Activated T-cell treated with anti-CD3 and anti-CD28 coated beads, Interleukin-2, amount 50 U/mL, for 72 hours (primary cell): ENCODE results near the gene POLR3E. TPM values are rescaled to one million over a fixed set of nuclear protein-coding genes. Genes with fewer than 3 reads are reported as not detected.
A peak's percentile ranks its signal among the peaks of the same experiment; 100 is the strongest.

Source experiments
- ATAC-seq, 2 donors: fragments of 150-1000 bp; cut with Tn5 transposase; replicated peaks in 1 of 2; 2 replicates each; pipeline ENCODE4 v1.10.0; 2021; ENCODE audit warnings: moderate library complexity in 2 of 2, mild to moderate bottlenecking in 1 of 2
- DNase-seq, 2 donors: peaks; one replicate each; pipeline ENCODE4 v3.0.0; 2021 to 2022; ENCODE audit warnings: mixed read lengths in 1 of 2
- H3K27ac Mint-ChIP-seq: one replicate; pipeline ENCODE4 v1.8.0; 2022; ENCODE audit warnings: mild to moderate bottlenecking, moderate library complexity, mixed read lengths
- H3K27me3 Mint-ChIP-seq: one replicate; pipeline ENCODE4 v1.8.0; 2022; ENCODE audit warnings: low read depth, mixed read lengths
- H3K36me3 Mint-ChIP-seq, 2 donors: one replicate each; pipeline ENCODE4 v1.8.0; 2022; ENCODE audit warnings: mixed read lengths in 2 of 2, mild to moderate bottlenecking in 1 of 2; ENCODE audit not compliant: insufficient read depth in 2 of 2
- H3K4me1 Mint-ChIP-seq: one replicate; pipeline ENCODE4 v1.8.0; 2022; ENCODE audit warnings: low read depth, mixed read lengths
- H3K4me3 Mint-ChIP-seq, 2 donors: one replicate each; pipeline ENCODE4 v1.8.0; 2022; ENCODE audit warnings: mild to moderate bottlenecking in 2 of 2, mixed read lengths in 2 of 2, moderate library complexity in 2 of 2
- H3K9me3 Mint-ChIP-seq, 2 donors: one replicate each; pipeline ENCODE4 v1.8.0; 2022; ENCODE audit warnings: mixed read lengths in 2 of 2
- total RNA-seq, 2 donors: library from RNA; stranded (reverse); gene quantifications; one replicate each; pipeline ENCODE4 v1.2.3, GENCODE V29; 2022

POLR3E gene
- total RNA-seq, 2 donors from 2014 or later: 57.5 to 59.5 TPM

DNA sequence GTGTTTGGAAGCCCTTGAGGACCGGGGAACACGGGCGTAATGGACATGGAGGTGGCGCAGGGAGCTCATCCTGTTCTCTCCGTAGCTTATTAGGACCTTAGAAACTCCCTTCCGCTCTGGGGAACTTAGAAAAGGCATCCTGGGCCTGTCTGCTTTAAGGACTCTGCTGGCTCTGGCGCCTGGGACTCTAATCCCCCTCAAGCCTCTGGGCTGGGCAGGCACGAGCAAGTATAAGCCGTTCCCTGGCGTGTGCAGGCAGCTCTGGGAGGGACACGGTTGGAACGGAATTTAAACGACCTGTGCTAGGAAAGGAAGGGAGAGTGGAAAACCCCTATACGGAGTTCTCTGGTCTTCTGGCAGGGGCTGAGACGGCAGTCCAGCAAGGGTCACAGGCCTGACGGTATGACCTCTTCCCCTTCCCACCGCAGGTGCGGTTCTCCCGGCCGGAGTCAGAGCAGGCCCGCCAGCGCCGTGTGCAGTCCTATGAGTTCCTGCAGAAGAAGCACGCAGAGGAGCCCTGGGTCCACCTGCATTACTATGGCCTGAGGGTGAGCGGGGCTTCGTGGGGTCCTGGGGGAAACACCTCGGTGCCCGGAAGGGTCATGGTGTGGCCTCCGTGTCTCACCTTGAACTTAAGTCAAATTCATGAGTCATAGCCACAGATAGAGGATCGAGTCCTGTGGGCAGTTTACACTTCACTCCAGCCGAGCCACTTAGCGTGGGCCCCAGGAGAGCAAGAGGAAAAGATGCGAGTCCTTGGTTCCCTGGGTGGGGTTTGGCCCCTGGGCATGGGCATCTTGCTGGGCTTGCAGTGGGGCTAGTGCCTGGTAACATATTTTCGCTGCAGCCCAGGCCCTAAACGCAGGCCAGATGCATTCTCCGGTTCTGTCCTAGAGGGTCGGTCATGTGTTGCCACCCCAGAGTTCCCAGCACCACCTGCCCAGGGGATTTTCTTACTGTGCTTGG, 17.7 kb downstream of the POLR3E start:
- no peaks in the 10 kb centered on the region for H3K9me3 Mint-ChIP-seq
- H3K4me1 Mint-ChIP-seq: no peaks in the 10 kb centered on the region
- ATAC-seq (no peak), DNase-seq (no peak)
- peaks cover 2 to 20% of the 10 kb centered on the region in 2 donors for H3K36me3 Mint-ChIP-seq
- no peak overlapping the region for H3K27ac Mint-ChIP-seq
- H3K4me3 Mint-ChIP-seq: no peak overlapping the region
- H3K27me3 Mint-ChIP-seq: no peaks in the 10 kb centered on the region

DNA sequence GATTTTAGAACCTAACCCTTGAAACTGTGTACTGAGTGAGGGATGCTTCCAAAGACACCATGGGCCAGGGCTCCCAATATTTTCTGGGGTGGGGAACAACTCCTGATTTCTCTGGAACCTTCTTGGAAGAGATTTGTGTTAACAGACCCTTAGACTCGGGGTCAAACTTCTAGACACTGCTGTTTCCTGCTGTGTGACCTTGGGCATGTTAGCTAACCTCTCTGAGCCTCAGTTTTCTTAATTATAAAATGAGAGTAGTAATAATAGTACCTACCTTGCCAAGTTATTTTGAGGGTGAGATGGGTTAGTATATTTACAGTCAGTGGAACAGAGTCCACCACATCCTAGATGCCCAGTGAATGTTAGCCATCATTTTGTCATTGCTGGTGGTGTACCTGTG, 18.8 kb downstream of the POLR3E start:
- peaks cover 2 to 20% of the 10 kb centered on the region in 2 donors for H3K36me3 Mint-ChIP-seq
- no peaks in the 10 kb centered on the region for H3K9me3 Mint-ChIP-seq
- no peaks in the 10 kb centered on the region for H3K4me1 Mint-ChIP-seq
- DNase-seq (no peak), ATAC-seq (no peak)
- no peak overlapping the region for H3K4me3 Mint-ChIP-seq
- no peaks in the 10 kb centered on the region for H3K27me3 Mint-ChIP-seq
- H3K27ac Mint-ChIP-seq: peak overlapping the region; percentile 42

DNA sequence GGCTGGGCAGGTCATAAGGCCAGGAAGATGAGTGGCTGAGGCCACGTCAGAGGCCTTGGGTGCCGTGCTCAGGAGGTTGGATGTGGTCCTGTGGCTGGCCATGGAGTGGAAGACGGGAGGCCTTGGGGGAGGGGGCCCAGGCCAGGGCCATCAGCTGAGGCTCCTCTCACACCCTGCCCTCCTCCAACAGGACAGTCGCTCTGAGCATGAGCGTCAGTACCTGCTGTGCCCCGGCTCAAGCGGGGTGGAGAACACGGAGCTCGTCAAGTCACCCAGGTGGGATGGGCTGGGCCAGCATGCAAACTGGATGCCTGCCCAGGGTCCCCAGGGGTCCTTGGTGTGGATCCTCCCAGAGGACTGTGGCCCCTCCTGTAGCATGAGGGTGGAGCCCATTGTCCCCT, 19.2 kb downstream of the POLR3E start:
- Mint-ChIP-seq H3K27me3 (no peaks in the 10 kb centered on the region), H3K36me3 (peaks cover 4 to 23% of the 10 kb centered on the region in 2 donors), H3K4me1 (no peaks in the 10 kb centered on the region), H3K9me3 (no peaks in the 10 kb centered on the region), H3K27ac (no peak overlapping the region), H3K4me3 (no peak overlapping the region)
- no peak for ATAC-seq
- no peak for DNase-seq

DNA sequence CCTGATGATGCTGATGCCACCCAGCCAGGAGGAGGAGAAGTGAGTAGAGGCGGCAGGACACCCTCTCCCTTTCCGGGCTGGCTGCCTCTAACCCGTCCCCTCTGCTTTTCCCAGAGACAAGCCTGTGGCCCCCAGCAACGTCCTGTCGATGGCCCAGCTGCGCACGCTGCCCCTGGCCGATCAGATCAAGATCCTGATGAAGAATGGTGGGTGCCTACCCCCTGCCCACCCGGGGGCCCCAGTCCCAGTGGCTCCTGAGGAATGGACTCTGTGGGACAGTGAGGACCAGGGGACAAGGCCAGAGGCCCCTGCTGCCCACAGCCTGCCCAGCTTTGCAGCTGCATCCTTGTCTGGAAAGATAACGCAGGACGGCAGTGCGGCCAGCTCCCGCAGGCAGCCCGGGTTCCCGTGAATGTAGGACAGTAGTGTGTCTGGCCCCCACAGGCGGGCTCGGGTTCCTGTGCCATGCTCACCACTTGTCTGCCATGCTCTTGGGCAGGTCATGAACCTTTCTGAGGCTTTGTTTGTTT, 19.9 kb downstream of the POLR3E start:
- Mint-ChIP-seq H3K27ac (no peak overlapping the region), H3K4me1 (no peaks in the 10 kb centered on the region), H3K27me3 (no peaks in the 10 kb centered on the region), H3K9me3 (no peaks in the 10 kb centered on the region), H3K4me3 (no peak overlapping the region), H3K36me3 (peaks cover 4 to 17% of the 10 kb centered on the region in 2 donors)
- no peak for DNase-seq
- no peak for ATAC-seq

DNA sequence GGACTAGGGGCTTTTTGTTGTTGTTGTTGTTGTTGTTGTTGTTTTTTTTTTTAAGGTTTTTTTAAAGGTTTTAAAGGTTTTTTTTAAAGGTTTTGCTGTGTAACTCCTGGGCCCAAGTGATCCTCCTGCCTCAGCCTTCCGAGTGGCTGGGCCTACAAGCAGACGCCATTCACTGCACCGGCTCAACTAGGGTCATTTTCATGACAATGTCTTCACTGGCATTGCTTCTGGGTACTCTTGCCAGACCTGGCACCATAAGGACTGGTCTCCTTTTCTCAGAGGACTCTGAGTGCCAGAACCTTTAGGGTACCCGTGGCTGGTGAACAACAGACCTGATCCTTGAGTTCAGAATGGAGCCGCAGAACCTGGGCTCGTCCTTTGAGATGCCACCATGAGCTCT, 20.4 kb downstream of the POLR3E start:
- Mint-ChIP-seq H3K36me3 (peaks cover 4 to 16% of the 10 kb centered on the region in 2 donors), H3K4me3 (no peak overlapping the region), H3K4me1 (no peaks in the 10 kb centered on the region), H3K27ac (peak overlapping the region; percentile 4), H3K9me3 (no peaks in the 10 kb centered on the region), H3K27me3 (no peaks in the 10 kb centered on the region)
- ATAC-seq (no peak), DNase-seq (no peak)

DNA sequence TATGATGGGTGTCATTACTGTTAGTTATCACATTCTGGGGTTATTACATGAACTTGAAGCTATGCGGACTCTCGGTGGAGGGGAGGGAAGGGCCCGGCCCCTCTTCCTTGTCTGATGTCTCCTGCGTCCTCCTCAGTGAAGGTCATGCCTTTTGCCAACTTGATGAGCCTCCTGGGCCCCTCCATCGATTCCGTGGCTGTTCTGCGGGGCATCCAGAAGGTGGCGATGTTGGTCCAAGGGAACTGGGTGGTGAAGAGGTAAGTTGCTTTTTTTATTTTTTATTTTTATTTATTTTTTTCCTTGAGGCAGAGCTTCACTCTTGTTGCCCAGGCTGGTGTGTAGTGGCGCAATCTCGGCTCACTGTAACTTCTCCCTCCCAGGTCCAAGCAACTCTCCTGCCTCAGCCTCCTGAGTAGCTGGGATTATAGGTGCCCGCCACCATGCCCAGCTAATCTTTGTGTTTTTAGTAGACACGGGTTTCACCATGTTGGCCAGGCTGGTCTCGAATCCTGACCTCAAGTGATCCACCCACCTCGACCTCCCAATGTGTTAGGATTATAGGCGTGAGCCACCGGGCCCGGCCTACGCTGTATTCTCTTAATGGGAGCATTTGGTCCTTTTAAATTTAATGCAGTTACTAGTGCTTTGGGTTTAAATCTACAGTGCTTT, 21.6 kb downstream of the POLR3E start:
- Mint-ChIP-seq H3K27me3 (no peaks in the 10 kb centered on the region), H3K27ac (no peak overlapping the region), H3K36me3 (peaks cover 2 to 14% of the 10 kb centered on the region in 2 donors), H3K4me1 (peaks cover 1% of the 10 kb centered on the region), H3K9me3 (no peaks in the 10 kb centered on the region), H3K4me3 (no peak overlapping the region)
- ATAC-seq (peak in 1 of 2 donors; percentile 30), DNase-seq (peak; percentile 70 to 73)

DNA sequence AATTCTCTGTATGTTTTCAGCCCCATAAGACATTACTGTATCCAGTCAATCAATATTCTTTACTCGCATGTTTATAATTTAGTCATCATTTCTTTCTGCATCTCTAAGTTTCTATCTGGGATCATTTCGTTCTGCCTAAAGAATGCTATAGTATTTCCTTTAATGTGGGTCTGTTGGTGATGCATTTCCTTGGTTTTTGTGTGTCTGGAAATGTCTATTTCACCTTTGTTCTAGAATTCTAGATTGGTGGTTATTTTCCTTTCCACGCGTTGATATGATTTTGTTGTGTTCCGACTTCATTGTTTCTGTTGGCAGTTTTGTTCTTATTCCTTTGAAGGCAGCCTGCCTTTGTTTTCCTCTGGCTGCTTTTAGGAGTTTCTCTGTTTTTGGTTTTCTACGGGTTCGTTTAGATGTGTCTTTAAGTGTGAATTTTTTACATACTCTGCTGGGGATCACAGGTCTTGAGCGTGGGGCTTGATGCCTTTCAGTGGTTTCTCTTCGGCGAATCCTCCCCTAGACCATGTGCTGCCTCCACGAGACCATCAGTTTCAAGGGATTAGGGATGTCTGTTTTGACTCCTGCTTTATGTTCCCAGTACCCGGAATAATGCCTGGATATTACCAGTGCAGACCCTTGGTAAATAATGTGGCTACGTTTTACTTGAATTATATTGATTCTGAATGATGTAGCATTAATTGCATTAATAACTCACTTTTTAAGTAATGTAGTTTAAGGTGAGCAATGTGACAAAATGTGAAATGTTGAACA, 23.5 kb downstream of the POLR3E start:
- Mint-ChIP-seq H3K4me1 (peaks cover 4% of the 10 kb centered on the region), H3K27ac (peak overlapping the region; percentile 70), H3K36me3 (peaks cover 2 to 16% of the 10 kb centered on the region in 2 donors), H3K27me3 (no peaks in the 10 kb centered on the region), H3K9me3 (no peaks in the 10 kb centered on the region), H3K4me3 (no peak overlapping the region)
- ATAC-seq (no peak), DNase-seq (no peak)

DNA sequence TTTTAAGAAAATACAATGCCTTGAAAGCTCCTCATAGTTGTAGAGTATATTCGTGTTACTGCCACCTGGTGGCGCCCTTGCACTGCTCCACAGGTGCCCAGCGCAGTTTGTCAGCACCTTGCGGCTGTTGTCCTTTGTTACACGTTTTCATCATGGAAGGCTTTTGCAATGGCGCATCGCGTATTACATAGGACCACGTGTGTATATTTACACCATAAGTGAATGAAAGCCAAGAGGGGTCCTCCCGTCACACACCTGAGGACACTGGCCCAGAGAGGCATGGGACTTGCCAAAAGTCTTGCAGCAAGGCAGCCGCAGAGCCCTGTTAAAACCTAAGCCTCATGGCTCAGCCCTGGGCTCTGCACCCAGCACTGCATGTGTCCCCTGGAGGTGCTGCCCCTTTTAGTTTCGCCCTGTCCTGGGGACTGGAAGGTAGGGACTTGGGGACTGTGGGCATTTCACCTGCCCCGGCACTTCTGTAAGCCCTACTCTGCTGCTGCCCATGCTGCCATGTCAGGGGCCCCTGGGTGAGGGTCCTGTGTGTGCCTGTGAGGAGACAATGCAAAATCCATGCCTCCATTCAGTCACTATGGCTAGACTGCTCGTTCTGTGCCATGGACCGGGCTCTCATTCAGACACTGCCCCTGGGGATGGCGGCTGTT, 24.3 kb downstream of the POLR3E start:
- no peaks in the 10 kb centered on the region for H3K9me3 Mint-ChIP-seq
- DNase-seq (peak; percentile 67 to 73), ATAC-seq (peak; percentile 67 to 81)
- peaks cover 3 to 16% of the 10 kb centered on the region in 2 donors for H3K36me3 Mint-ChIP-seq
- H3K4me1 Mint-ChIP-seq: peaks cover 4% of the 10 kb centered on the region
- H3K27me3 Mint-ChIP-seq: no peaks in the 10 kb centered on the region
- peak overlapping the region; percentile 70 for H3K27ac Mint-ChIP-seq
- H3K4me3 Mint-ChIP-seq: no peak overlapping the region

DNA sequence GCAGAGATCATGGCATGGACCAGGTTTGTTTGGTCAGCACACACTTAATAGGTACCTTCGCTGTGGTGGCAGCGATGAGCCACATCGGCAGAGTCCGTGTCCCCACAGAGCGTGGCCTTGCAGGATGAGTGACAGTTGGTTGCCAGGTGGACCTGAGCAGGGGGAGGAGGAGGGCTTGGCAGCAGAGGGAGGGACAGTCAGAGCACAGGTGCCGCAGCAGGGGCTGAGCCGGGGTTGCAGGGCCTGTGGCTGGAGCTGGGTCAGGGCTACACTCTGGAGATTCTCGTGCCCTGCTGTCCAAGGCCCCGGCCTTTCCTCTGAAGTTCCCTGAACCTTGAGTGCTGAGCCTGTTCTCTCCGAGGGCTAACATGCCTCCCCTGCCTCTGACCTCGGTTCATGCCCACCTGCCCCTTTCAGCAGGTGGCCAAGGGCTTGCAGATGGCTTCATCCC, 24.8 kb downstream of the POLR3E start:
- Mint-ChIP-seq H3K36me3 (peaks cover 4 to 16% of the 10 kb centered on the region in 2 donors), H3K9me3 (no peaks in the 10 kb centered on the region), H3K27ac (no peak overlapping the region), H3K4me3 (no peak overlapping the region), H3K4me1 (peaks cover 4% of the 10 kb centered on the region), H3K27me3 (no peaks in the 10 kb centered on the region)
- DNase-seq (no peak), ATAC-seq (no peak)

DNA sequence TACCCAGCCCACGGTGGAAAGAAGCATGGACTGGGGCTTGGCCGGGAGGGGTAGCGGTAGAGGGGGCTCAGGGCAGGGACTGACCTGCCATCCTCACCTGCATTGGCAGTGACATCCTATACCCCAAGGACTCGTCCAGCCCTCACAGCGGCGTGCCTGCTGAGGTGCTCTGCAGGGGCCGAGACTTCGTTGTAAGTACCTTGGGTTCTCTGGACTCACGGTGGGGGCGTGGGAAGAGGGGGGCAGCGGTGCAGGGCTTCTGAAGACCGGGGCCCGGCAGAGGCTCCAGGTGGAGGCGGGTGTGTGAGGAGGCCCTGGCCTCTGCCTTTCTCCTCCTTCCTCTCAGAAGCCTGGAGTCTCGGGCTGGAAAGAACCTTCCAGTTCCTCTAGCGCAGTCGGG, 25.5 kb downstream of the POLR3E start:
- Mint-ChIP-seq H3K36me3 (peaks cover 4 to 13% of the 10 kb centered on the region in 2 donors), H3K4me3 (no peak overlapping the region), H3K9me3 (no peaks in the 10 kb centered on the region), H3K27ac (no peak overlapping the region), H3K27me3 (no peaks in the 10 kb centered on the region), H3K4me1 (peaks cover 4% of the 10 kb centered on the region)
- ATAC-seq (no peak), DNase-seq (no peak)

DNA sequence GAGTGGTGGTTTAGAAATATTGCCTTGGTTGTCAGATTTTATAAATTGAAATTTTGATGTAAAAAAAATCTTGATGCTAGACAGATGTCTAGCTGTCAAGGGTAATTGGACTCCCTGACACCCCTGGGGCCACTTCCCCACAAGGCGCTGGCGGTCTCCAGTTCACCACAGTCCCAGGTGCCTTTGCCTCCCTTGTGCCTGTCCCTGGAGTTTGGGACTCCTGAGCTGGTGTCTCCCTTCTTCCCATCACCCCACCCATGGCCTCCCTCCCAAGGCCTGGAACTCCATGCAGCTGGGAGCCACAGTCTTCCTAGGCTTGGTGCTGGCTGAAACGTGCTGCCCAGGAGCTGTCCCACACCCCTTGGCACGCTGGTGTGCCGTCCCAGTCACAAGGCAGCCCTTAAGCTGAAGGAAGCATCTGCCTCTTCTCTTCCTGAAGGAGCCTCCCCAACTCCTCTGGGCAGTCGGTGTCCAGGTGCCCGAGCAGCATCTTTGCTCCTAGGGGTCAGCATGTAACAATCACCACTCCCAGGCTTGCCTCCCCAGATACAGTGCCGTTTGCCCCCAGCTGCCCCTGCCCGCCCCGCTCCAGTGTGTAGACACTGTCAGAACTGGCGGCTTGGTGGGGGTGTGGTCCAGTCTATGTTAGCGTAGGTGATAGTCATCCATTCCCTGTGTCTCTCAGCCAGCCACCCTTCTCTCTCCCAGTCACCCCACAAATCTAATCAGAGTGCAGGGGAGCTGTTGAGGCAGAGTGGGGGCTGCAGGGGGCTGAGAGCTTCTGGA, 26.2 kb downstream of the POLR3E start:
- ATAC-seq (no peak), DNase-seq (no peak)
- peaks cover 4 to 13% of the 10 kb centered on the region in 2 donors for H3K36me3 Mint-ChIP-seq
- no peaks in the 10 kb centered on the region for H3K27me3 Mint-ChIP-seq
- H3K4me1 Mint-ChIP-seq: peaks cover 4% of the 10 kb centered on the region
- no peak overlapping the region for H3K27ac Mint-ChIP-seq
- no peaks in the 10 kb centered on the region for H3K9me3 Mint-ChIP-seq
- H3K4me3 Mint-ChIP-seq: no peak overlapping the region
